ENCODE results near the gene CSNK1D. TPM values are rescaled to one million over a fixed set of nuclear protein-coding genes. Genes with fewer than 3 reads are reported as not detected.

CSNK1D gene
- total and polyA plus RNA-seq, 4 experiments from 2014 or later: 31.6 to 182 (median 129) TPM

DNA sequence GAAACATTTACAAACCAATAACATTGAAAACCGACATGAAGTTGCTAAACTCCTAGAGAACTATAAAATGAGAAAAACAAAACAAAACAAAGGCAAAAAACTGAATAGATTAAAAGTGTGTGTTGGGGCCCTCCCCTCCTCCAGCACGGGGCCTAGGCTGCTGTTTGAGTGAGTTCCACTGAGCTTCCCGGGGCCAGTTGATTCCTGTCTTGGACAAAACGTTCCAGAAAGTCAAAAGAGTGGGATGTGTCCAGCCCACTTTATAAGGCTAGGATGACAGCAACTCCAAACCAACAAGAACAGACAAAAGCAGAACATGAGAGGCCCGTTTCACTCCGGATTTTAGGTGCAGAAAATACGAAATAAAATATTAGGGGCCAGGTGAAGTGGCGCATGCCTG lies 11.6 kb upstream of the CSNK1D start:
- ChIA-PET POLR2A (ENCODE audit: partially characterized antibody) (interaction anchor here (1.6 to 2.0 kb wide), 2 partner anchors 7 to 13 kb away, joined by 6 to 7 read pairs; no protein-coding TSS in a partner anchor), CTCF (ENCODE audit: partially characterized antibody) (interaction anchor here (1.5 kb wide), 1 partner anchor 13 kb away, joined by 6 read pairs; no protein-coding TSS in a partner anchor)
- Mint-ChIP-seq H3K27ac (peak overlapping the region in 1 of 7 donors; percentile 4), H3K4me3 (no peak overlapping the region), H3K9me3 (no peaks in the 10 kb centered on the region), H3K36me3 (no peaks in the 10 kb centered on the region), H3K4me1 (peaks cover 8 to 13% (median 11%) of the 10 kb centered on the region in 4 donors), H3K27me3 (no peaks in the 10 kb centered on the region)
- no peaks in the 10 kb centered on the region for H3K27me3 ChIP-seq (ENCODE audit: insufficient read depth, low read length)
- no peak for DNase-seq
- H3K4me1 ChIP-seq (ENCODE audit: insufficient read depth, low read length): peaks cover 23% of the 10 kb centered on the region
- H3K27ac ChIP-seq (ENCODE audit: low read depth, low read length): no peak overlapping the region
- no peaks in the 10 kb centered on the region for H3K9me3 ChIP-seq (ENCODE audit: control insufficient read depth in 1 of 2, low read length in 2 of 2)
- no peak overlapping the region for H3K4me3 ChIP-seq (ENCODE audit: low read length in 2 of 2)
- intact Hi-C loops (cut with micrococcal nuclease): no loop called here
- H3K36me3 ChIP-seq (ENCODE audit: insufficient read depth, low read length): no peaks in the 10 kb centered on the region

DNA sequence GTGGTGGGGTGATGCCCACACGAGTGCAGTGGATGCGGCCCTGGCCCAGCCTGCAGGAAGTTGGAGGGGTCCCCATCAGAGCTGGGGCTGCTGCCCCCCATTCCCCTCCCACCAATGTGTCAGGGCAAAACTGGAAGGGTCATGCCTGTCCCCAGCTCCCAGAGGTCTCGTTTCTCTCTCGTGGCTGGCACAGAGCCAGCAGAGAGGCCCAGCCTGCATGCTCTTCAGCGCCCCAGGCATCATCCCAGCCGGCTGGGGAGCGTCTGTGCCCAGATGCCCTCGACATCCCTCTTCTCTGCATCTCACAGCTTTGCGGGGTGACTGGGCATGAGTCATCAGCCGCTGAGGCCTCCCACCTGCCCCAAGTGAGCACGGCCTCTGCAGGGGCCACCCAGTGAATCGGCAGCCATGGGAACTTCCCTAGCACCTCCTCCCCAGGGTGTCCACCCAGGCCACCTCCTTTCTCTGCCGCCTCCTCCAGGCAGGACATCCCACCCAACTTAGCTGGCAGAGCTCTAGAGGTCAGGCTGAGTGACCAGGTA lies 9.8 kb upstream of the CSNK1D start:
- DNase-seq: no peak
- no peaks in the 10 kb centered on the region for H3K27me3 Mint-ChIP-seq
- H3K4me3 Mint-ChIP-seq: no peak overlapping the region
- Histone ChIP-seq H3K27me3 (ENCODE audit: insufficient read depth, low read length) (no peaks in the 10 kb centered on the region), H3K4me3 (ENCODE audit: low read length in 2 of 2) (no peak overlapping the region), H3K4me1 (ENCODE audit: insufficient read depth, low read length) (peaks cover 23% of the 10 kb centered on the region), H3K27ac (ENCODE audit: low read depth, low read length) (no peak overlapping the region), H3K36me3 (ENCODE audit: insufficient read depth, low read length) (no peaks in the 10 kb centered on the region), H3K9me3 (ENCODE audit: control insufficient read depth in 1 of 2, low read length in 2 of 2) (no peaks in the 10 kb centered on the region)
- no peaks in the 10 kb centered on the region for H3K9me3 Mint-ChIP-seq
- intact Hi-C loops (cut with micrococcal nuclease): no loop called here
- H3K4me1 Mint-ChIP-seq: peaks cover 8 to 13% (median 11%) of the 10 kb centered on the region in 4 donors
- ChIA-PET POLR2A (ENCODE audit: partially characterized antibody) (interaction anchor here (0.7 to 3.6 kb wide), 5 partner anchors 9 to 27 kb away, joined by 3 to 13 read pairs (median 3); partner anchors contain the start of gene CSNK1D), CTCF (ENCODE audit: partially characterized antibody) (interaction anchor here (1.4 to 1.5 kb wide), 2 partner anchors 15 to 38 kb away, joined by 5 to 6 read pairs; no protein-coding TSS in a partner anchor)
- H3K27ac Mint-ChIP-seq: no peak overlapping the region
- H3K36me3 Mint-ChIP-seq: no peaks in the 10 kb centered on the region

DNA sequence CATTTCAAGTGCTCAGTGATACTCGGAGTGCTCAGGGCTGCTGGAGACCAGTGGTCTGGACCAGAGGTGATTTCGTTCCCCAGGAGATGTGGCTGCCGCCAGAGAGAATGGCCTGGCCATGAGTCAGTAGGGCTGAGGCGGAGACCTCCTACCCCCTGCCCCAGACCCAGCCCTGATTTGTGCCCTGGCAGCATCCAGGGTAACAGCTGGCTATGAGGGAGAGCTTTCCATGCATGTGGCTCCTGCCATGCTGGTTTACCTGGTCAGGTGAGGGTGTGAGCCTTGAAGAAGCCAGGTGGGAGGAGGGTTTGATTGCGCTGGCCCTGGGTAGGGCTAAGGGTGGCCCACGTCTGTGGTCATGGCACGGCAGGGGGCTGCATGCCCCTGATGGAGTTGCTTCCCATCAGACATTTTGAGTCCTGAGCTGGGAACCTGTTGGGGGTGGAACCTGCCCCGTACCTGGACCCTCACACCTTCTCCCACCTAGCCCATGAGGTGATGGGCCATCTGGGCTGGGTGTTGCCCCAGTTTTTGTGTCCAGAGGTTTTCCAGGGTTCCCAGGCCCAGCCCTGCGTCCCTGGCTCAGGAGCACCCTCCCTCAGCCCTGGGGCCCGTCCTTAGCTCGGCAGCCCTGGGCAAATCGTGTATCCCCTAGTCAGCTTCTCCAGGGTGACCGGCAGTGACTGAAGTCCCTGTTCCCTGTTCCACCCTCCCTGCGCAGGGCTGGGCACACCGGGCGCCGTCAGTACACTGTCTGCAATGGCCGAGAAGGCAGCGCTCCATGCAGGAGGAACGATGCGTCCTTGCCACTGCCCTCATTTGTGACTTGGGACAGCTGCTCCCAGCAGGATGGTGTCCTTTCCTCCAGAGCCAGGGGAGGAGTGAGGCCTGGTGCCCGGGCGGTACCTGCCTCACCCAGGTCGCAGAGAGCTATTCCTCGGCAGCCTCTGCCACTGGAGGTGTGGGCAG lies 9.0 kb upstream of the CSNK1D start:
- intact Hi-C loops (cut with micrococcal nuclease): no loop called here
- Histone ChIP-seq H3K4me1 (ENCODE audit: insufficient read depth, low read length) (peaks cover 23% of the 10 kb centered on the region), H3K9me3 (ENCODE audit: control insufficient read depth in 1 of 2, low read length in 2 of 2) (no peaks in the 10 kb centered on the region), H3K27ac (ENCODE audit: low read depth, low read length) (no peak overlapping the region), H3K36me3 (ENCODE audit: insufficient read depth, low read length) (no peaks in the 10 kb centered on the region), H3K27me3 (ENCODE audit: insufficient read depth, low read length) (no peaks in the 10 kb centered on the region), H3K4me3 (ENCODE audit: low read length in 2 of 2) (no peak overlapping the region)
- Mint-ChIP-seq H3K4me1 (peaks cover 8 to 11% (median 10%) of the 10 kb centered on the region in 4 donors), H3K9me3 (no peaks in the 10 kb centered on the region), H3K36me3 (no peaks in the 10 kb centered on the region), H3K27ac (peak overlapping the region in 1 of 7 donors; percentile 15), H3K4me3 (no peak overlapping the region), H3K27me3 (no peaks in the 10 kb centered on the region)
- ChIA-PET POLR2A (ENCODE audit: partially characterized antibody) (interaction anchor here (0.7 to 3.6 kb wide), 4 partner anchors 9 to 26 kb away, joined by 3 to 13 read pairs (median 7); partner anchors contain the start of gene CSNK1D), CTCF (ENCODE audit: partially characterized antibody) (no interaction called here)
- no peak for DNase-seq

DNA sequence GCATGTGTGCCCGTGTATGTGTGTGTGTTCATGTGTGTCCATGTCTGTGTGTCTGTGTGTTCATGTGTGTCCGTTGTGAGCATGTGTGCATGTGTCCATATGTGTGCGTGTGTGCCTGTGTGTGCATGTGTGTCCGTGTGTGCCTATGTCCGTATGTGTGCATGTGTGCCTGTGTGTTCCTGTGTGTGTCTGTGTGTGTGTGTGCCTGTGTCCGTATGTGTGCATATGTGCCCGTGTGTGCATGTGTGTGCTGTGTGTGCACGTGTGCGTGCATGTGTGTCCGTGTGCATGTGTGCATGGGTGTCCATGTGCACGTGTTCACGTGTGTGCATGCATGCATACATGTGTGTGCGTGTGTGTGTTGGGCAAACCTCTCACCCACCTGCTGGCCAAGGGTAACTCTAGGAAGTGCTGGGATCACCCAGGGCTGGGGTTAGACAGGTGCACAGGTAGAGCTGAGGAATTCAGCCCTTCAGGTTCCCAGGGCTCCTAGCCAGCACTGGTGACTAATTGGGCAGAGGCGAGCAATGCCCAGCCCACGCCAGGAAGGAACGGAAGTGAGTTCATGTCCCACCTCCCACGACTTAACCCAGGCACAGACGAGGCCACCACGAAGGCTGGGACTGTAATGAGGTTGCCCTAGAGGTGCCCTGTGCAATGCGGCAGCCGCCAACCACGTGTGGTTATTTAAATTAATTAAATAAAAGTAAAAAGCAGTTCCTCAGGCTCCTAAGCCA lies 8.2 kb upstream of the CSNK1D start:
- peak overlapping the region in 3 of 8 donors; percentile 8 to 23 (median 20) for H3K4me3 Mint-ChIP-seq
- intact Hi-C loops (cut with micrococcal nuclease): no loop called here
- H3K27me3 Mint-ChIP-seq: no peaks in the 10 kb centered on the region
- Histone ChIP-seq H3K4me3 (ENCODE audit: low read length in 2 of 2) (no peak overlapping the region), H3K36me3 (ENCODE audit: insufficient read depth, low read length) (no peaks in the 10 kb centered on the region), H3K9me3 (ENCODE audit: control insufficient read depth in 1 of 2, low read length in 2 of 2) (no peaks in the 10 kb centered on the region), H3K27me3 (ENCODE audit: insufficient read depth, low read length) (no peaks in the 10 kb centered on the region), H3K4me1 (ENCODE audit: insufficient read depth, low read length) (peaks cover 23% of the 10 kb centered on the region), H3K27ac (ENCODE audit: low read depth, low read length) (no peak overlapping the region)
- POLR2A ChIA-PET (ENCODE audit: partially characterized antibody): interaction anchor here (3.6 kb wide), 1 partner anchor 17 kb away, joined by 13 read pairs; no protein-coding TSS in a partner anchor
- no peaks in the 10 kb centered on the region for H3K9me3 Mint-ChIP-seq
- no peaks in the 10 kb centered on the region for H3K36me3 Mint-ChIP-seq
- CTCF ChIA-PET (ENCODE audit: partially characterized antibody): interaction anchor here (0.9 to 1.0 kb wide), 2 partner anchors 18 to 45 kb away, joined by 3 read pairs; no protein-coding TSS in a partner anchor
- peaks cover 8 to 11% (median 10%) of the 10 kb centered on the region in 4 donors for H3K4me1 Mint-ChIP-seq
- H3K27ac Mint-ChIP-seq: peak overlapping the region in 2 of 7 donors; percentile 15 to 35
- DNase-seq: no peak

DNA sequence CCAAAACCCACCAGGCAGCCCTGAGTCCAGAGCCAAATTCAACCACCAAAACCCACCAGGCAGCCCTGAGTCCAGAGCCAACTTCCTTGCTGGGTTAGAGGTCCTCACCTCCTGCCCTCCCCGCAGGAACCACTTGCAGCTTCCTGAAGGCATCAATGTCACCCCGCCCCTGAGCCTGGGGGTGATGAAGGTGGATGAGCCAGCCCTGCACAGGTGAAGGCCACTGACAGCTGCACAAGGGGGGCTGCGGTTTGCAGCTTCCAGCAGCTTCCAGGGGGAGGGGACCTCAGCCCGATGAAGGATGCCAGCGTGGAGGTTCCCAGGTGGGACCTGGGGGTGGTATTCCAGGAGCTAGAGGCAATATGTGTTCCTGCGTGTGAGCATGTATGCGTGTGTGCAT lies 7.6 kb upstream of the CSNK1D start:
- Histone ChIP-seq H3K4me1 (ENCODE audit: insufficient read depth, low read length) (peaks cover 23% of the 10 kb centered on the region), H3K27me3 (ENCODE audit: insufficient read depth, low read length) (no peaks in the 10 kb centered on the region), H3K36me3 (ENCODE audit: insufficient read depth, low read length) (no peaks in the 10 kb centered on the region), H3K27ac (ENCODE audit: low read depth, low read length) (no peak overlapping the region), H3K4me3 (ENCODE audit: low read length in 2 of 2) (no peak overlapping the region), H3K9me3 (ENCODE audit: control insufficient read depth in 1 of 2, low read length in 2 of 2) (no peaks in the 10 kb centered on the region)
- peak overlapping the region in 1 of 7 donors; percentile 36 for H3K27ac Mint-ChIP-seq
- H3K4me1 Mint-ChIP-seq: peaks cover 8 to 11% (median 10%) of the 10 kb centered on the region in 4 donors
- DNase-seq: no peak
- intact Hi-C loops (cut with micrococcal nuclease): no loop called here
- POLR2A ChIA-PET (ENCODE audit: partially characterized antibody): interaction anchor here (0.7 to 3.6 kb wide), 2 partner anchors 17 to 96 kb away, joined by 3 to 13 read pairs; no protein-coding TSS in a partner anchor
- no peaks in the 10 kb centered on the region for H3K9me3 Mint-ChIP-seq
- no peaks in the 10 kb centered on the region for H3K36me3 Mint-ChIP-seq
- H3K27me3 Mint-ChIP-seq: no peaks in the 10 kb centered on the region
- CTCF ChIA-PET (ENCODE audit: partially characterized antibody): interaction anchor here (0.9 to 1.0 kb wide), 2 partner anchors 19 to 45 kb away, joined by 3 read pairs; no protein-coding TSS in a partner anchor
- H3K4me3 Mint-ChIP-seq: peak overlapping the region in 2 of 8 donors; percentile 17 to 23

DNA sequence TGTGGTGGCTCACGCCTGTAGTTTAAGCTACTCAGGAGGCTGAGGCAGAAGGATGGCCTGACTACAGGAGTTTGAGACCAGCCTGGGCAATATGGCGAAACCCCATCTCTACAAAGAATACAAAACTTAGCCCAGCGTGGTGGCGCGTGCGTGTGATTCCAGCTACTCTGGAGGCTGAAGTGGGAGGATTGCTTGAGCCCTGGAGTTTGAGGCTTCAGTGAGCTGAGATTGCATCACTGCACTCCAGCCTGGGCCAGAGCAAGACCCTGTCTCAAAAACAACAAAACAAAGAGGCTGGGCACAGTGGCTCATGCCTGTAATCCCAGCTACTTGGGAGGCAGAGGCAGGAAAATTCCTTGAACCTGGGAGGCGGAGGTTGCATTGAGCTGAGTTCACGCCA lies 7.0 kb upstream of the CSNK1D start:
- POLR2A ChIA-PET (ENCODE audit: partially characterized antibody): interaction anchor here (0.7 to 3.6 kb wide), 2 partner anchors 18 to 95 kb away, joined by 3 to 13 read pairs; no protein-coding TSS in a partner anchor
- H3K36me3 Mint-ChIP-seq: no peaks in the 10 kb centered on the region
- CTCF ChIA-PET (ENCODE audit: partially characterized antibody): interaction anchor here (0.9 to 1.0 kb wide), 2 partner anchors 19 to 44 kb away, joined by 3 read pairs; no protein-coding TSS in a partner anchor
- no peak overlapping the region for H3K27ac ChIP-seq (ENCODE audit: low read depth, low read length)
- no peaks in the 10 kb centered on the region for H3K27me3 ChIP-seq (ENCODE audit: insufficient read depth, low read length)
- H3K27ac Mint-ChIP-seq: no peak overlapping the region
- peaks cover 23% of the 10 kb centered on the region for H3K4me1 ChIP-seq (ENCODE audit: insufficient read depth, low read length)
- peaks cover 8 to 11% (median 10%) of the 10 kb centered on the region in 4 donors for H3K4me1 Mint-ChIP-seq
- intact Hi-C loops (cut with micrococcal nuclease): no loop called here
- no peaks in the 10 kb centered on the region for H3K36me3 ChIP-seq (ENCODE audit: insufficient read depth, low read length)
- DNase-seq: no peak
- no peaks in the 10 kb centered on the region for H3K27me3 Mint-ChIP-seq
- H3K4me3 ChIP-seq (ENCODE audit: low read length in 2 of 2): no peak overlapping the region
- H3K9me3 Mint-ChIP-seq: no peaks in the 10 kb centered on the region
- peak overlapping the region in 1 of 8 donors; percentile 17 for H3K4me3 Mint-ChIP-seq
- no peaks in the 10 kb centered on the region for H3K9me3 ChIP-seq (ENCODE audit: control insufficient read depth in 1 of 2, low read length in 2 of 2)
